ENCODE data around the gene ZNF407. TPM values are rescaled to one million over a fixed set of nuclear protein-coding genes. Genes with fewer than 3 reads are reported as not detected.

Gene ZNF407
- total and polyA plus RNA-seq, 2 of the 13 experiments (the other 11 are each of a cell fraction or from before 2014, with no cell fraction given) = 2.3 to 8.7 TPM

DNA sequence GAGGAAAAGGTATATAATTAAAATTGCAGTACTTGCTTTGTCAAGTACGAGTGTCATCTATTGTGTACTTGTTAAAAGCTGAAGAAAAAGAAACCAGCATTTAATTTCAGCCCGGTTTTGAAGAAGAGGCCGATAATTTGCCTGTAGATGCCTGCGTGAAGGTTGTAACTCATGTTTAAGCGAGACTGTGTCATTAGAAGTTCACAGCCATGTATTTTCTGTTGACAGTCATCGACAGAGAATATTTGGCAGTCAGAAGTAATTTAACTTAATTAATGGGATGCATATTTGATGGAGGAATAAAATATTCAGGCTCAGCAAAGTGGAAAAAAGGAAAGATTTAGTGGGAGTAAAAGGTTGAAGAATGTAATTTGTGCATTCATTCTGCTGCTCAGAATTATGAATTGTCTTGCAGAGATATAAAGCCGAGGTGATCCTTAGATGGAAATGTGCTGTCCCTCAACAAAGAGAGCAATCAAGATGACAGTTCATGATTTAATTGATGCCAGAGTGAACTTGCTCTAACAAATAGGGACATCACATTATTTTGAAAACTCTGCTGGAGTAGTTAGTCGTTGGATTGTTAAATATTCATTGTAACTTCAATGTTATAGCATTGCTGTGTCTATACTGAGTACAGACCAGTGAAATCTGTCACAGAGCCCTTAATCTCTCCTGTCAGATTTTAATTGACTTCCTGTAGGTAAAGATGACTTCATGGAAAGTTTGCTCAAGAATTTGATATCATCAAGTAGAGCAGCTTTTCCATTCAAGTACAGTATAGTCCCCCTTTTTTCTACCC is 53.9 kb downstream of the ZNF407 start:
- H3K79me2 ChIP-seq (ENCODE audit: insufficient read depth, low read length) = no peaks in the 10 kb centered on the region
- ChIA-PET CTCF (ENCODE audit: low intra/inter-chr PET ratio, low total read pairs) (interaction anchor here (0.8 kb wide), 1 partner anchor 828 kb away, joined by 4 read pairs; no protein-coding TSS in a partner anchor), POLR2A (no interaction called here)
- no peaks in the 10 kb centered on the region for H3K27me3 ChIP-seq (ENCODE audit: control insufficient read depth in 1 of 2, insufficient read depth in 2 of 2, low read length in 2 of 2)
- no peak for FAIRE-seq
- H3K9ac ChIP-seq (ENCODE audit: insufficient read depth, low read depth, low read length) = no peak overlapping the region
- H2AFZ ChIP-seq (ENCODE audit: low read length) = no peak overlapping the region
- H3K4me1 ChIP-seq (ENCODE audit: insufficient read depth, low read length) = no peaks in the 10 kb centered on the region
- intact Hi-C loops (cut with micrococcal nuclease; ENCODE audit: unreplicated experiment) = loop anchor here (1.0 kb wide), 3 partner anchors 390 to 828 kb away; no protein-coding TSS in a partner anchor
- no peak for ATAC-seq
- BruUV-seq (replicated peaks) = no TSS peak
- in situ Hi-C loops (cut with HindIII; ENCODE audit: extremely low pct_ligation_motif_present, low pct_unique_long_range_greater_than_20kb) = loop anchor here (25.0 kb wide), 1 partner anchor 836 kb away; no protein-coding TSS in a partner anchor
- TF ChIP-seq ZBTB38 (CRISPR knock-in tag; IDR thresholded peaks at IDR 0.05) = no peak
- TF ChIP-seq HOXA5 (CRISPR knock-in tag; IDR thresholded peaks at IDR 0.05) = no peak
- no peak for TF ChIP-seq RBAK (CRISPR knock-in tag; IDR thresholded peaks at IDR 0.05)
- no peak for TF ChIP-seq CCAR2 (optimal IDR thresholded peaks at IDR 0.05; ENCODE audit: low read depth, low read length)
- no peak for TF ChIP-seq ELF4 (CRISPR knock-in tag; IDR thresholded peaks at IDR 0.05; ENCODE audit: borderline replicate concordance)
- TF ChIP-seq NFIB (CRISPR knock-in tag; IDR thresholded peaks at IDR 0.05; ENCODE audit: borderline replicate concordance) = no peak
- no peak for TF ChIP-seq CBX1 (IDR thresholded peaks at IDR 0.05; ENCODE audit: low read depth)
- no peak for TF ChIP-seq ZNF850 (CRISPR knock-in tag; conservative IDR thresholded peaks at IDR 0.05)
- TF ChIP-seq ZBTB1 (CRISPR knock-in tag; IDR thresholded peaks at IDR 0.05; ENCODE audit: borderline replicate concordance) = no peak
- TF ChIP-seq, protein P1, sequence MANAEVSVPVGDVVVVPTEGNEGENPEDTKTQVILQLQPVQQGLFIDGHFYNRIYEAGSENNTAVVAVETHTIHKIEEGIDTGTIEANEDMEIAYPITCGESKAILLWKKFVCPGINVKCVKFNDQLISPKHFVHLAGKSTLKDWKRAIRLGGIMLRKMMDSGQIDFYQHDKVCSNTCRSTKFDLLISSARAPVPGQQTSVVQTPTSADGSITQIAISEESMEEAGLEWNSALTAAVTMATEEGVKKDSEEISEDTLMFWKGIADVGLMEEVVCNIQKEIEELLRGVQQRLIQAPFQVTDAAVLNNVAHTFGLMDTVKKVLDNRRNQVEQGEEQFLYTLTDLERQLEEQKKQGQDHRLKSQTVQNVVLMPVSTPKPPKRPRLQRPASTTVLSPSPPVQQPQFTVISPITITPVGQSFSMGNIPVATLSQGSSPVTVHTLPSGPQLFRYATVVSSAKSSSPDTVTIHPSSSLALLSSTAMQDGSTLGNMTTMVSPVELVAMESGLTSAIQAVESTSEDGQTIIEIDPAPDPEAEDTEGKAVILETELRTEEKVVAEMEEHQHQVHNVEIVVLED (CRISPR knock-in tag; IDR thresholded peaks at IDR 0.05; ENCODE audit: borderline replicate concordance) = no peak
- TF ChIP-seq, protein P2, sequence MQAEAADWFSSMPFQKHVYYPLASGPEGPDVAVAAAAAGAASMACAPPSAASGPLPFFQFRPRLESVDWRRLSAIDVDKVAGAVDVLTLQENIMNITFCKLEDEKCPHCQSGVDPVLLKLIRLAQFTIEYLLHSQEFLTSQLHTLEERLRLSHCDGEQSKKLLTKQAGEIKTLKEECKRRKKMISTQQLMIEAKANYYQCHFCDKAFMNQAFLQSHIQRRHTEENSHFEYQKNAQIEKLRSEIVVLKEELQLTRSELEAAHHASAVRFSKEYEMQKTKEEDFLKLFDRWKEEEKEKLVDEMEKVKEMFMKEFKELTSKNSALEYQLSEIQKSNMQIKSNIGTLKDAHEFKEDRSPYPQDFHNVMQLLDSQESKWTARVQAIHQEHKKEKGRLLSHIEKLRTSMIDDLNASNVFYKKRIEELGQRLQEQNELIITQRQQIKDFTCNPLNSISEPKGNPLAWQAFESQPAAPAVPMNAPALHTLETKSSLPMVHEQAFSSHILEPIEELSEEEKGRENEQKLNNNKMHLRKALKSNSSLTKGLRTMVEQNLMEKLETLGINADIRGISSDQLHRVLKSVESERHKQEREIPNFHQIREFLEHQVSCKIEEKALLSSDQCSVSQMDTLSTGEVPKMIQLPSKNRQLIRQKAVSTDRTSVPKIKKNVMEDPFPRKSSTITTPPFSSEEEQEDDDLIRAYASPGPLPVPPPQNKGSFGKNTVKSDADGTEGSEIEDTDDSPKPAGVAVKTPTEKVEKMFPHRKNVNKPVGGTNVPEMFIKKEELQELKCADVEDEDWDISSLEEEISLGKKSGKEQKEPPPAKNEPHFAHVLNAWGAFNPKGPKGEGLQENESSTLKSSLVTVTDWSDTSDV (CRISPR knock-in tag; IDR thresholded peaks at IDR 0.05) = no peak
- TF ChIP-seq, protein P3, sequence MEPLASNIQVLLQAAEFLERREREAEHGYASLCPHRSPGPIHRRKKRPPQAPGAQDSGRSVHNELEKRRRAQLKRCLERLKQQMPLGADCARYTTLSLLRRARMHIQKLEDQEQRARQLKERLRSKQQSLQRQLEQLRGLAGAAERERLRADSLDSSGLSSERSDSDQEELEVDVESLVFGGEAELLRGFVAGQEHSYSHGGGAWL (CRISPR knock-in tag; IDR thresholded peaks at IDR 0.05) = no peak
- TF ChIP-seq JUN (CRISPR knock-in tag; IDR thresholded peaks at IDR 0.05) = no peak
- TF ChIP-seq ZFP90 (CRISPR knock-in tag; IDR thresholded peaks at IDR 0.05; ENCODE audit: borderline replicate concordance) = no peak
- H3K4me3 ChIP-seq (replicated peaks in 1 of 3; ENCODE audit: insufficient read depth in 1 of 3, low read depth in 2 of 3, low read length in 3 of 3) = no peak overlapping the region
- no peaks in the 10 kb centered on the region for H3K9me3 ChIP-seq (ENCODE audit: low read length)
- DNase-seq (ENCODE audit: low spot score) = no peak
- no peaks in the 10 kb centered on the region for H4K20me1 ChIP-seq (ENCODE audit: insufficient read depth, low read length)
- no peak overlapping the region for H3K4me2 ChIP-seq (ENCODE audit: low read depth, low read length)
- no peak overlapping the region for H3K27ac ChIP-seq (ENCODE audit: extremely low read length, insufficient read depth, low read length)
- no peaks in the 10 kb centered on the region for H3K36me3 ChIP-seq (replicated peaks in 1 of 2; ENCODE audit: control insufficient read depth in 1 of 2, insufficient read depth in 2 of 2, low read length in 2 of 2)
- 78% methylated on average over 8 of the region's 8 CpGs for WGBS (ENCODE audit: low lambda C conversion rate)
